Measurements from ENCODE around the gene MEI1. TPM values are rescaled to one million over a fixed set of nuclear protein-coding genes. Genes with fewer than 3 reads are reported as not detected.

Gene MEI1
- total and polyA plus RNA-seq, 9 of the 15 experiments (the other 6 are each of a cell fraction or from before 2014, with no cell fraction given), result 0.08 to 0.68 (median 0.18) TPM; not detected in 2

- Histone ChIP-seq H3K4me1 (replicated peaks in 1 of 2; ENCODE audit: control insufficient read depth in 2 of 2, insufficient read depth in 2 of 2, low read length in 2 of 2) (no peaks in the 10 kb centered on the region; a peak in 2 of 5 replicates), H3K27me3 (ENCODE audit: control insufficient read depth in 2 of 2, insufficient read depth in 2 of 2, low read length in 2 of 2) (no peaks in the 10 kb centered on the region), H4K20me1 (replicated peaks; ENCODE audit: control insufficient read depth, insufficient read depth, low read length) (no peaks in the 10 kb centered on the region), H3K79me2 (ENCODE audit: control insufficient read depth, insufficient read depth, low read length) (0 out of 3 replicates have a peak, but pooled peaks cover 2% of the 10 kb centered on the region), H3K9me1 (ENCODE audit: control insufficient read depth, insufficient read depth, low read length) (peaks cover 5% of the 10 kb centered on the region), H2AFZ (ENCODE audit: low read depth, low read length) (no peak overlapping the region), H3K9ac (ENCODE audit: insufficient read depth in 1 of 2, low read depth in 2 of 2, low read length in 2 of 2) (no peak overlapping the region), H3K27ac (ENCODE audit: extremely low read depth, low read depth, low read length) (no peak overlapping the region), H3K4me2 (ENCODE audit: insufficient read depth, low read length) (no peak overlapping the region), H3K4me3 (no peak overlapping the region), H3K36me3 (ENCODE audit: control insufficient read depth, insufficient read depth, low read length) (peaks cover 53% of the 10 kb centered on the region; the same call in 2 of the 3 replicates), H3K9me3 (replicated peaks; ENCODE audit: control insufficient read depth, insufficient read depth, low read depth, low read length) (no peaks in the 10 kb centered on the region)
- in situ Hi-C loops (cut with MboI), result no loop called here
- no peak for ATAC-seq
- TF ChIP-seq SMAD3 (CRISPR knock-in tag; conservative IDR thresholded peaks at IDR 0.05), result no peak
- TF ChIP-seq VEZF1 (CRISPR knock-in tag; IDR thresholded peaks at IDR 0.05), result no peak
- WGBS (ENCODE audit: insufficient coverage, low coverage, missing lambda C conversion rate), result 93% methylated on average over 5 of the region's 9 CpGs
- no TSS peak for BruUV-seq (replicated peaks)
- ChIA-PET CTCF (ENCODE audit: low intra/inter-chr PET ratio) (no interaction called here), POLR2A (interaction anchor here (1.5 kb wide), 1 partner anchor 14 kb away, joined by 4 read pairs; the partner anchor contains the start of gene CCDC134)
- no peak for FAIRE-seq
- intact Hi-C loops (cut with micrococcal nuclease), result no loop called here
- DNase-seq (ENCODE audit: extremely low read depth in 1 of 4, low spot score in 3 of 4), result no peak
Observed at GRCh38 chr22:41813726-41814410, 114.6 kb downstream of the MEI1 start.

- CTCF ChIA-PET (ENCODE audit: low intra/inter-chr PET ratio), result no interaction called here
- TF ChIP-seq ZNF449 (CRISPR knock-in tag; IDR thresholded peaks at IDR 0.05), result no peak
- no peak for TF ChIP-seq RREB1 (CRISPR knock-in tag; IDR thresholded peaks at IDR 0.05)
- no peaks in the 10 kb centered on the region; a peak in 1 of 5 replicates for H3K4me1 ChIP-seq (replicated peaks in 1 of 2; ENCODE audit: control insufficient read depth in 2 of 2, insufficient read depth in 2 of 2, low read length in 2 of 2)
- POLR2A ChIA-PET, result interaction anchor here (1.5 kb wide), 1 partner anchor 16 kb away, joined by 4 read pairs; the partner anchor contains the start of gene CCDC134
- in situ Hi-C loops (cut with MboI), result no loop called here
- no peak for ATAC-seq
- intact Hi-C loops (cut with micrococcal nuclease), result no loop called here
- H3K4me3 ChIP-seq, result no peak overlapping the region
- DNase-seq (ENCODE audit: extremely low read depth in 1 of 4, low spot score in 3 of 4), result no peak
- H3K36me3 ChIP-seq (ENCODE audit: control insufficient read depth, insufficient read depth, low read length), result peaks cover 48% of the 10 kb centered on the region; the same call in 2 of the 3 replicates
- BruUV-seq (replicated peaks), result no TSS peak
- no peak overlapping the region for H3K4me2 ChIP-seq (ENCODE audit: insufficient read depth, low read length)
- H3K9ac ChIP-seq (ENCODE audit: insufficient read depth in 1 of 2, low read depth in 2 of 2, low read length in 2 of 2), result no peak overlapping the region
- H3K27ac ChIP-seq (ENCODE audit: extremely low read depth, low read depth, low read length), result no peak overlapping the region
- WGBS (ENCODE audit: insufficient coverage, low coverage, missing lambda C conversion rate), result 95% methylated on average over 3 of the region's 3 CpGs
- FAIRE-seq, result no peak
- peaks cover 5% of the 10 kb centered on the region for H3K9me1 ChIP-seq (ENCODE audit: control insufficient read depth, insufficient read depth, low read length)
- H3K9me3 ChIP-seq (replicated peaks; ENCODE audit: control insufficient read depth, insufficient read depth, low read depth, low read length), result no peaks in the 10 kb centered on the region
- H3K27me3 ChIP-seq (ENCODE audit: control insufficient read depth in 2 of 2, insufficient read depth in 2 of 2, low read length in 2 of 2), result no peaks in the 10 kb centered on the region
- no peaks in the 10 kb centered on the region for H3K79me2 ChIP-seq (ENCODE audit: control insufficient read depth, insufficient read depth, low read length)
- no peak overlapping the region for H2AFZ ChIP-seq (ENCODE audit: low read depth, low read length)
- no peaks in the 10 kb centered on the region for H4K20me1 ChIP-seq (replicated peaks; ENCODE audit: control insufficient read depth, insufficient read depth, low read length)
Observed at GRCh38 chr22:41815716-41816115, 116.4 kb downstream of the MEI1 start.

Data from K562 (cell line).